DOHH2 (cell line): ENCODE results near the gene ALS2CL.

ENCODE experiments used
- EZH2phosphoT487 ChIP-seq: fragments of 200-600 bp; sonication (generic); IDR thresholded peaks from 2 replicates; pipeline ENCODE4 v1.6.1; 2017; ENCODE audit warnings: borderline replicate concordance, mild to moderate bottlenecking, antibody characterized with exemption, low read length, moderate library complexity, mixed read lengths
- TF ChIP-seq, protein P1 (sequence below): fragments of 200-600 bp; sonication (generic); IDR thresholded peaks from one replicate; pipeline ENCODE4 v1.5.1; 2014; ENCODE audit warnings: antibody characterized with exemption, mild to moderate bottlenecking, low read depth, low read length; ENCODE audit not compliant: poor library complexity, severe bottlenecking

DNA sequence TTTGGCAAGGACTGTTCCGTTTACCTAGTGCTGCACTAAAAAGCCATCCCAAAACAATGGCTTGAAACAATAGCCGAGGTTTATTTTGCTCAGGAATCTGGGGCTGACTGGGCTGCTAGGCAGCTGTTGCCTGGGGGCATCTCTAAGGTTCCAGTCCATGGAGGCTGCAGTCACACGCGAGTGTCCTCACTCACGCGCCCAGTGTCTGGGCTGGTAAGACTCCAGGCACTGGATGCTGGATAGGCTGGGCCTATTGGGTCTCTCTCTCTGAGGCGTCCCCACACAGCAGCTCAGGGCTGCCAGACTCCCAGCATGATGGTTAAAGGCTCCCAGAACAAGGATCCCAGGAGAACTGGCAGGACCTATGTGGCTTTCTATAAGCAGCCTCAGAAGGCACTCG is 34.2 kb downstream of the ALS2CL start:
- TF ChIP-seq, protein P1, sequence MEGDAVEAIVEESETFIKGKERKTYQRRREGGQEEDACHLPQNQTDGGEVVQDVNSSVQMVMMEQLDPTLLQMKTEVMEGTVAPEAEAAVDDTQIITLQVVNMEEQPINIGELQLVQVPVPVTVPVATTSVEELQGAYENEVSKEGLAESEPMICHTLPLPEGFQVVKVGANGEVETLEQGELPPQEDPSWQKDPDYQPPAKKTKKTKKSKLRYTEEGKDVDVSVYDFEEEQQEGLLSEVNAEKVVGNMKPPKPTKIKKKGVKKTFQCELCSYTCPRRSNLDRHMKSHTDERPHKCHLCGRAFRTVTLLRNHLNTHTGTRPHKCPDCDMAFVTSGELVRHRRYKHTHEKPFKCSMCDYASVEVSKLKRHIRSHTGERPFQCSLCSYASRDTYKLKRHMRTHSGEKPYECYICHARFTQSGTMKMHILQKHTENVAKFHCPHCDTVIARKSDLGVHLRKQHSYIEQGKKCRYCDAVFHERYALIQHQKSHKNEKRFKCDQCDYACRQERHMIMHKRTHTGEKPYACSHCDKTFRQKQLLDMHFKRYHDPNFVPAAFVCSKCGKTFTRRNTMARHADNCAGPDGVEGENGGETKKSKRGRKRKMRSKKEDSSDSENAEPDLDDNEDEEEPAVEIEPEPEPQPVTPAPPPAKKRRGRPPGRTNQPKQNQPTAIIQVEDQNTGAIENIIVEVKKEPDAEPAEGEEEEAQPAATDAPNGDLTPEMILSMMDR: no peak
- no peak for TF ChIP-seq EZH2phosphoT487
